Thyroid gland (tissue), 4 donors: Measurements from ENCODE around the gene RGS19.

Experiments used
- POLR2A ChIP-seq, 2 donors: fragments of 450-650 bp; IDR thresholded peaks; one replicate each; pipeline ENCODE4 v1.6.1; 2017; ENCODE audit warnings: antibody characterized with exemption in 2 of 2, mild to moderate bottlenecking in 2 of 2, moderate library complexity in 1 of 2
- TF ChIP-seq, protein P1 (sequence below), 6 experiments: fragments of 200-600 bp in 3 of 6; fragments of 450-650 bp in 3 of 6; sonication (generic) in 3 of 6; IDR thresholded peaks; one replicate each; pipeline ENCODE4 v1.5.1; 2016 to 2019; ENCODE audit warnings: antibody characterized with exemption in 6 of 6, mild to moderate bottlenecking in 2 of 6, inconsistent platforms in 1 of 6, moderate library complexity in 1 of 6

DNA sequence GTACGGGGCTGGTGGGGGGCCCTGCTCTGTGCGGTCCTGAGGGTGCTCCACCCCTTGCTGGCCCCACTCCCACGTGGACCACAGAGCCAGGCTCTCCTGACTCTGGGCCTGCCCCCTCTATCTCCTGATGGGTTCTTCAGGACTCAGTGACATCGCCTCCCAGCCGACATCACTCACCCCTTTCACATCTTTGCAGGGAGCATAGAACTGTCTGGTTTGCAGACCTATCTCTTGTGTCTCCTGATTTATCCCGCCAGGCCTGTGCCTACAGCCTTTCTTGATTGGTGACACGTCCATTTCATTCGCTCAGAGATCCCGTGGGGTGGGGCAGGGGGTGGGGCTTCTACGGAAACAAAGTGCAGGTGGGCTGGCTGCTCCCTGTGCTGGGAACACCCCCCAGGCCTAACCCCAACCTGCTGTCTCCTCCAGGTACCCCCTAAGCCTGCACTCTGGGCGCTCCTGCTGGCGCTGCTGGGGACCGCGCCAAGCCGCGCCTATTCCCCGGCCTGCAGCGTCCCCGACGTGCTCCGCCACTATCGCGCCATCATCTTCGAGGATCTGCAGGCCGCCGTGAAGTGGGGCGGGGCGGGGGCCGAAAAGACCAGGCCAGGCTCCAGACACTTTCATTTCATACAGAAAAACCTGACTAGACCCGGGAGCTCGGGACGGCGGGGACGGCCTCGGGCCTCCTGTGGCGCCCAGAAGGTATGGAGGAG, 41.7 kb downstream of the RGS19 start:
- no peak for TF ChIP-seq POLR2A (IDR thresholded peaks at IDR 0.05)
- TF ChIP-seq, protein P1, sequence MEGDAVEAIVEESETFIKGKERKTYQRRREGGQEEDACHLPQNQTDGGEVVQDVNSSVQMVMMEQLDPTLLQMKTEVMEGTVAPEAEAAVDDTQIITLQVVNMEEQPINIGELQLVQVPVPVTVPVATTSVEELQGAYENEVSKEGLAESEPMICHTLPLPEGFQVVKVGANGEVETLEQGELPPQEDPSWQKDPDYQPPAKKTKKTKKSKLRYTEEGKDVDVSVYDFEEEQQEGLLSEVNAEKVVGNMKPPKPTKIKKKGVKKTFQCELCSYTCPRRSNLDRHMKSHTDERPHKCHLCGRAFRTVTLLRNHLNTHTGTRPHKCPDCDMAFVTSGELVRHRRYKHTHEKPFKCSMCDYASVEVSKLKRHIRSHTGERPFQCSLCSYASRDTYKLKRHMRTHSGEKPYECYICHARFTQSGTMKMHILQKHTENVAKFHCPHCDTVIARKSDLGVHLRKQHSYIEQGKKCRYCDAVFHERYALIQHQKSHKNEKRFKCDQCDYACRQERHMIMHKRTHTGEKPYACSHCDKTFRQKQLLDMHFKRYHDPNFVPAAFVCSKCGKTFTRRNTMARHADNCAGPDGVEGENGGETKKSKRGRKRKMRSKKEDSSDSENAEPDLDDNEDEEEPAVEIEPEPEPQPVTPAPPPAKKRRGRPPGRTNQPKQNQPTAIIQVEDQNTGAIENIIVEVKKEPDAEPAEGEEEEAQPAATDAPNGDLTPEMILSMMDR (IDR thresholded peaks at IDR 0.05): no peak
